ENCODE measurements around the gene VEZT.

Gene VEZT

GRCh38 chr12:95224202-95225170, 6.9 kb downstream of the VEZT start:
- no peak for TF ChIP-seq CTCF (IDR thresholded peaks at IDR 0.05; ENCODE audit: insufficient read depth, low read length, poor library complexity, severe bottlenecking)
- H3K27me3 ChIP-seq (replicated peaks; ENCODE audit: control insufficient read depth, insufficient read depth, low read length), result no peaks in the 10 kb centered on the region
- H3K36me3 ChIP-seq (ENCODE audit: control insufficient read depth, insufficient read depth, low read length), result peaks cover 7% of the 10 kb centered on the region
- no peak overlapping the region for H3K4me3 ChIP-seq (replicated peaks; ENCODE audit: low read depth, low read length)
- DNase-seq (ENCODE audit: extremely low read depth, insufficient read length), result no peak

- no peak for DNase-seq (ENCODE audit: extremely low read depth, insufficient read length)
- Histone ChIP-seq H3K36me3 (ENCODE audit: control insufficient read depth, insufficient read depth, low read length) (peaks cover 7% of the 10 kb centered on the region), H3K4me3 (replicated peaks; ENCODE audit: low read depth, low read length) (no peak overlapping the region), H3K27me3 (replicated peaks; ENCODE audit: control insufficient read depth, insufficient read depth, low read length) (no peaks in the 10 kb centered on the region)
- TF ChIP-seq CTCF (IDR thresholded peaks at IDR 0.05; ENCODE audit: insufficient read depth, low read length, poor library complexity, severe bottlenecking), result no peak
Measured at GRCh38 chr12:95225645-95226212, 8.1 kb downstream of the VEZT start.

- no peak for TF ChIP-seq CTCF (IDR thresholded peaks at IDR 0.05; ENCODE audit: insufficient read depth, low read length, poor library complexity, severe bottlenecking)
Measured at GRCh38 chr12:95227818-95228356, 10.3 kb downstream of the VEZT start.

GRCh38 chr12:95228617-95229016, 11.0 kb downstream of the VEZT start:
- TF ChIP-seq CTCF (IDR thresholded peaks at IDR 0.05; ENCODE audit: insufficient read depth, low read length, poor library complexity, severe bottlenecking), result no peak
- no peak overlapping the region for H3K4me3 ChIP-seq (replicated peaks; ENCODE audit: low read depth, low read length)
- peaks cover 7% of the 10 kb centered on the region for H3K36me3 ChIP-seq (ENCODE audit: control insufficient read depth, insufficient read depth, low read length)
- no peak for DNase-seq (ENCODE audit: extremely low read depth, insufficient read length)
- H3K27me3 ChIP-seq (replicated peaks; ENCODE audit: control insufficient read depth, insufficient read depth, low read length), result no peaks in the 10 kb centered on the region

More at GRCh38 chr12:95227818-95228356, 10.3 kb downstream of the VEZT start:
- Histone ChIP-seq H3K27me3 (replicated peaks; ENCODE audit: control insufficient read depth, insufficient read depth, low read length) (no peaks in the 10 kb centered on the region), H3K36me3 (ENCODE audit: control insufficient read depth, insufficient read depth, low read length) (peaks cover 7% of the 10 kb centered on the region), H3K4me3 (replicated peaks; ENCODE audit: low read depth, low read length) (no peak overlapping the region)
- no peak for DNase-seq (ENCODE audit: extremely low read depth, insufficient read length)

- H3K4me3 ChIP-seq (replicated peaks; ENCODE audit: low read depth, low read length), result no peak overlapping the region
- H3K36me3 ChIP-seq (ENCODE audit: control insufficient read depth, insufficient read depth, low read length), result peaks cover 4% of the 10 kb centered on the region
- no peak for TF ChIP-seq CTCF (IDR thresholded peaks at IDR 0.05; ENCODE audit: insufficient read depth, low read length, poor library complexity, severe bottlenecking)
- H3K27me3 ChIP-seq (replicated peaks; ENCODE audit: control insufficient read depth, insufficient read depth, low read length), result no peaks in the 10 kb centered on the region
- no peak for DNase-seq (ENCODE audit: extremely low read depth, insufficient read length)
Measured at GRCh38 chr12:95229636-95230035, 12.0 kb downstream of the VEZT start.

All from GM06990 (cell line).